MV-4-11 (cell line): ENCODE results near the gene NPR3.

Experiments
- DNase-seq: peaks from one replicate; lab custom pipeline; 2025; lab: John Stamatoyannopoulos, UW

NPR3 gene

GRCh38 chr5:32711681-32712480, 760 bp downstream of the NPR3 start:
- no peak for DNase-seq

GRCh38 chr5:32712481-32713360, 1.6 kb downstream of the NPR3 start:
- peak; percentile 81 for DNase-seq

GRCh38 chr5:32713361-32713769, 2.2 kb downstream of the NPR3 start:
- no peak for DNase-seq

- no peak for DNase-seq
Measured at GRCh38 chr5:32713770-32714381, 2.8 kb downstream of the NPR3 start.

GRCh38 chr5:32714836-32715235, 3.7 kb downstream of the NPR3 start:
- no peak for DNase-seq

- peak; percentile 66 for DNase-seq
Measured at GRCh38 chr5:32720300-32720699, 9.2 kb downstream of the NPR3 start.

- DNase-seq, result no peak
Measured at GRCh38 chr5:32721626-32722025, 10.5 kb downstream of the NPR3 start.

- no peak for DNase-seq
Measured at GRCh38 chr5:32722957-32723356, 11.8 kb downstream of the NPR3 start.

- no peak for DNase-seq
Measured at GRCh38 chr5:32724526-32724925, 13.4 kb downstream of the NPR3 start.

- DNase-seq, result peak; percentile 78
Measured at GRCh38 chr5:32726086-32726557, 15.0 kb downstream of the NPR3 start.

GRCh38 chr5:32729651-32730050, 18.5 kb downstream of the NPR3 start:
- no peak for DNase-seq

GRCh38 chr5:32733590-32734340, 22.6 kb downstream of the NPR3 start:
- peak; percentile 16 for DNase-seq

- peak; percentile 6 for DNase-seq
Measured at GRCh38 chr5:32734827-32735378, 23.8 kb downstream of the NPR3 start.

- peak; percentile 58 for DNase-seq
Measured at GRCh38 chr5:32735512-32735911, 24.4 kb downstream of the NPR3 start.

- DNase-seq, result no peak
Measured at GRCh38 chr5:32736842-32737241, 25.7 kb downstream of the NPR3 start.

- no peak for DNase-seq
Measured at GRCh38 chr5:32740651-32741050, 29.5 kb downstream of the NPR3 start.

GRCh38 chr5:32745317-32745716, 34.2 kb downstream of the NPR3 start:
- no peak for DNase-seq

GRCh38 chr5:32752411-32752810, 41.3 kb downstream of the NPR3 start:
- no peak for DNase-seq

GRCh38 chr5:32753051-32753450, 41.9 kb downstream of the NPR3 start:
- no peak for DNase-seq

GRCh38 chr5:32753765-32754164, 42.6 kb downstream of the NPR3 start:
- DNase-seq, result no peak

- DNase-seq, result no peak
Measured at GRCh38 chr5:32754284-32754683, 43.2 kb downstream of the NPR3 start.
